ENCODE measurements around the gene STX8.
"Not testable (repeated sequence)": the region's sequence is repeated elsewhere in the genome, so short reads cannot be mapped to it uniquely, and the experiment has no call there.

STX8 gene

DNA sequence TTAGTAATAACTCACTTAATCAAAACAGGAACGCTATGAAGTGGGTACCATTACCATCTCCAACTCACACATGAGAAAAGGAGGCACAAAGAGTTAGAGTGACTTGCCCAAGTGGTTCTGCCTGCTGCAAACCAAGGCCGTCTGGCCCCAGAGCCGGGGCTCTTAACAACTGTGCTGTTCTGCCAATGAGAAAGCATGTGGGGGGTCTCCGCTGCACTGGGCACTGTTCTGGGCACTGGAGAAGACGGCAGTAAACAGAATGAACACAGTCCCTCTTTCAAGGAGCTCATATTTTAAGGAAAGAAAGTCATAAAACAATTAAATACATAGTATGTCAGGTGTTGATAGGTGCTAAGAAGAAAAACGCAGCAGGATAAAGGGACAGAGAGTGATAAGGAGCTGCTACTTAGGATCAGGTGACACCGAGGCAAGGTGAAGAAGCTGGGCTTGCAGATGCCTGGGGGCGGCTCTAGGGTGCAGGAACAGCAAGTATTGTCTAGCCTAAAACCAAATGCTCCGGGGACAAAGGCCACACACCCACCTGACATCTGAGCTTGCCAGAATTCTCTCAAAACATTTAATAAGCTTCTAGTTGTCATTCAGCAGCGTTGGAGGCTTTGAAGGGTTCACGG, 6.5 kb downstream of the STX8 start:
- no peak for DNase-seq (ENCODE audit: low read depth)
- H3K4me3 ChIP-seq (ENCODE audit: low read depth, low read length) = no peak overlapping the region
- TF ChIP-seq, protein P1, sequence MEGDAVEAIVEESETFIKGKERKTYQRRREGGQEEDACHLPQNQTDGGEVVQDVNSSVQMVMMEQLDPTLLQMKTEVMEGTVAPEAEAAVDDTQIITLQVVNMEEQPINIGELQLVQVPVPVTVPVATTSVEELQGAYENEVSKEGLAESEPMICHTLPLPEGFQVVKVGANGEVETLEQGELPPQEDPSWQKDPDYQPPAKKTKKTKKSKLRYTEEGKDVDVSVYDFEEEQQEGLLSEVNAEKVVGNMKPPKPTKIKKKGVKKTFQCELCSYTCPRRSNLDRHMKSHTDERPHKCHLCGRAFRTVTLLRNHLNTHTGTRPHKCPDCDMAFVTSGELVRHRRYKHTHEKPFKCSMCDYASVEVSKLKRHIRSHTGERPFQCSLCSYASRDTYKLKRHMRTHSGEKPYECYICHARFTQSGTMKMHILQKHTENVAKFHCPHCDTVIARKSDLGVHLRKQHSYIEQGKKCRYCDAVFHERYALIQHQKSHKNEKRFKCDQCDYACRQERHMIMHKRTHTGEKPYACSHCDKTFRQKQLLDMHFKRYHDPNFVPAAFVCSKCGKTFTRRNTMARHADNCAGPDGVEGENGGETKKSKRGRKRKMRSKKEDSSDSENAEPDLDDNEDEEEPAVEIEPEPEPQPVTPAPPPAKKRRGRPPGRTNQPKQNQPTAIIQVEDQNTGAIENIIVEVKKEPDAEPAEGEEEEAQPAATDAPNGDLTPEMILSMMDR (IDR thresholded peaks at IDR 0.05; ENCODE audit: control insufficient read depth, extremely low read depth, insufficient read depth) = no peak

DNA sequence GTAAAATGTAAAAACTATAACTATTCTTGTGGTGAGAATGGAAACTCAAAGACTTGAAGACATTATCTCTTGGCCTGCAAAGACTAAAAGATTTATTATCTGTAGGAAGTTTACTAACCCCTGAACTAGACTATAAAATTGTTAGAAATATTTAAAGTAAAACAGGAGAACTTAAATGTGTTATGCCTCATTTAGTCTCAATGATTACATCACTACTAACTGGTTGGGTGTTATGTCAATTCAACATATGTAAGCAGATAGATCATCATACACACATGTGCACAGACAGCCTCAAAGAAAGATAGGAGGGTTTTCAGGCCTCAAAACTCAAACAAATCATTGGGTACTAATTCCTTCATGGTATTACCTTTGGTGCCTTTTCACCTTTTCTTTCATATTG, 7.6 kb downstream of the STX8 start:
- no peak for DNase-seq (ENCODE audit: low read depth)
- H3K4me3 ChIP-seq (ENCODE audit: low read depth, low read length) = no peak overlapping the region
- TF ChIP-seq, protein P1 (IDR thresholded peaks at IDR 0.05; ENCODE audit: control insufficient read depth, extremely low read depth, insufficient read depth) = no peak

DNA sequence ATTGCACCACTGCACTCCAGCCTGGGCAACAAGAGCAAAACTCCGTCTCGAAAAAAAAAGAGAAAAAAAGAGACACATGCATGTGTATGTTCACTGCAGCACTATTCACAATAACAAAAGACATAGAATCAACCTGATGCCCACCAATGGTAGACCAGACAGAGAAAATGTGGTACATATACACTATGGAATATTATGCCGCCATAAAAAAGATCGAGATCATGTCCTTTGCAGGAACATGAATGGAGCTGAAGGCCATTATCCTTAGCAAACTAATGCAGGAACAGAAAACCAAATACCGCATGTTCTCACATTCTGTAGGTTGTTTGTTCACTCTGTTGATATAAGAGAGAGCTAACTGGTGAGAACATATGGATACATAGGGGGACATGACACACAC, 8.9 kb downstream of the STX8 start:
- DNase-seq (ENCODE audit: low read depth); H3K4me3 ChIP-seq (ENCODE audit: low read depth, low read length): not testable (repeated sequence)

DNA sequence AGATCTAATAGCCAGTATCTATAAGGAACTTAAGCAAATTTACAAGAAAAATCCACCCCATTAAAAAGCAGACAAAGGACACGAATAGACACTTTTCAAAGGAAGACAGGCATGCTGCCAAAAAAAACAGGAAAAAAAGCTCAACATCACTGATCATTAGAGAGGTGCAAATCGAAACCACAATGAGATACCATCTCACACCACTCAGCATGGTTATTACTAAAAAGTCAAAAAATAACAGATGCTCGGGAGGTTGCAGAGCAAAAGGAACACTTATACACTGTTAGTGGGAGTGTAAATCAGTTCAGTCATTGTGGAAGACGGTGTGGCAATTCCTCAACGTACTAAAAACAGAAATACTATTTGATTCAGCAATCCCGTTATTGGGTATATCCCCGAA, 9.6 kb downstream of the STX8 start:
- TF ChIP-seq, protein P1 (IDR thresholded peaks at IDR 0.05; ENCODE audit: control insufficient read depth, extremely low read depth, insufficient read depth) = no peak
- DNase-seq (ENCODE audit: low read depth) = peak; percentile 38

DNA sequence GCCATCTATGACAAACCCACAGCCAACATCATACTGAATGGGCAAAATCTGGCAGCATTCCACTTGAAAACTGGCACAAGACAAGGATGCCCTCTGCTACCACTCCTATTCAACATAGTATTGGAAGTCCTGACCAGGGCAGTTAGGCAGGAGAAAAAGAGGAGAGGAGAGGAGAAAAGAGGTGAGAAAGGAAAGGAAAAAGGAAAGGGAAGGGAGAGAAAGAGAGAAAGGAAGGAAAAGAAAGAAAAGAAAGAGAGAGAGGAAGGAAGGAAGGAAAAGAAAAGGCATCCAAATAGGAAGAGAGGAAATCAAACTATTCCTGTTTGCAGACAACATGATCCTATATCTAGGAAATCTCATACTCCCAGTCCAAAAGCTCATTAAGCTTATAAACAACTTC, 11.5 kb downstream of the STX8 start:
- H3K4me3 ChIP-seq (ENCODE audit: low read depth, low read length) = no peak overlapping the region
- TF ChIP-seq, protein P1 (IDR thresholded peaks at IDR 0.05; ENCODE audit: control insufficient read depth, extremely low read depth, insufficient read depth) = no peak
- DNase-seq (ENCODE audit: low read depth) = no peak

More for the DNA sequence above, 9.6 kb downstream of the STX8 start:
- peak overlapping the region; percentile 14 for H3K4me3 ChIP-seq (ENCODE audit: low read depth, low read length)

DNA sequence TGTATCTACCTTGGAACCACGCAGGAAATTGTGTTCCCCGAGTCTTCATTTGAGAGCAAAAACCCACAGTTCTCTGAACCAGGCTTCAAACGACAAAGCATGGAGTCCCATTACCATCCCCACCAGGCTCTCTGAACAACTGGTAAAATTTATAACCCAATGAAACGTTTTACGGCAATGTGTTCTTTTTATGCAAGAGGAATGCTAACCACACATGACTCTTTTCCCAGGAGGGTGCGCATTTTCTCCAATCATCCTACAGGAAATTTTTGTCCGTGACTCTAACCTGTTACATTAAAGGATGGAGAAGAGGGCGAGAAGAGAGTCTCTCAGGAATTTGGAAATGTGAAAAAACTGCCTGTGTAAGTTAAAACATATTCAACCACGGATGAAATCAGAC, 17.8 kb downstream of the STX8 start:
- peak; percentile 19 for DNase-seq (ENCODE audit: low read depth)
- H3K4me3 ChIP-seq (ENCODE audit: low read depth, low read length) = no peak overlapping the region
- TF ChIP-seq, protein P1 (IDR thresholded peaks at IDR 0.05; ENCODE audit: control insufficient read depth, extremely low read depth, insufficient read depth) = no peak

DNA sequence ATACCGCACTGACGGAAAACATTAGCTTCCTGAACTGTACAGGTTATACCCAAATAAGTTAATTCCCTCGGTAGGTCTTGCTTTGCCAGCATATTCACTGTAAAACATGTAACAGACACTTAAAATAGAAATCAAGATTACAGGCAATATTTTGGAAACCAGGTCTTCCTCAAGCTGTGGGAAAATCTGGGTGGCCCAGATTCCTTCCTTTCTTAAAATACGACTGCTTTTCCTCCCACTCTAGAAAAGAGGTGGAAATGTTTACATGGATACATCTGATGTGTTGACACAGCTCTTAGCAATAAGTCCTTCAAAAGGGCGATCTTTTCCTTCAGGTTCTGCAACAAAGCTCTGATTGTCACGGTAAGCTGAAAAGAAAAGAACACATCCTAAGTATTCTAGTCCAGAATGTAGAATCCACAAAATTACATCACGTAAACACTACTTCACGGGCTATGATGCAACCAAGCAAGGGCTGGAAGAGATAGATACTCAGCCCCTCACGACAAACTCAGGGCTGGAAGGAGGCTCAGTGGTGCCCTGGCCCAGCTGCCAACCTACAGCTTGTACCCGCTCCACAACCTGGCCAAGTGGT, 18.4 kb downstream of the STX8 start:
- H3K4me3 ChIP-seq (ENCODE audit: low read depth, low read length) = no peak overlapping the region
- no peak for DNase-seq (ENCODE audit: low read depth)
- TF ChIP-seq, protein P1 (IDR thresholded peaks at IDR 0.05; ENCODE audit: control insufficient read depth, extremely low read depth, insufficient read depth) = no peak

All from LNCaP clone FGC (cell line).